GM12801 (cell line): ENCODE data around the gene SERTM2.

Experiments
- TF ChIP-seq, protein P1 (sequence below): IDR thresholded peaks from one replicate; pipeline ENCODE4 v1.5.1; 2011; ENCODE audit warnings: control low read depth; ENCODE audit not compliant: insufficient read length; ENCODE audit errors: extremely low read depth

SERTM2 gene

DNA sequence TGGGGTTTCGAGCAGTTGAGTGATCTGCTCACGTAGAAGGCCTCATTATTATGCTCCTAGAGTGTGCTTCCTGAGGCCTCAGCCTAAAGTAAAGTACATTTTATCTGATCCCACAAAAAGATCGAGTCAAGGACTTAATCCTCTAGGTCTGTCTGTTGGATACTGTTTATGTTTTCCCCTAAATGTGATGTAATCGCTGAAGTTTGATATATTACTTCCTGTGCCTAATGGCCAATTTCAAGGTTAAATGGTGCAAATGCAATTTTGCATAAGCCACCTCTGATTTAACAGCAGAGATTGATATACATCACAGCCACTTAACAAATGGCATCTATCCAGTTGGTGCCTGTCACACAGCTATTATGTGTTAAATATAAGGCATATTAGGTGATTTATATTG is 19.4 kb upstream of the SERTM2 start:
- TF ChIP-seq, protein P1, sequence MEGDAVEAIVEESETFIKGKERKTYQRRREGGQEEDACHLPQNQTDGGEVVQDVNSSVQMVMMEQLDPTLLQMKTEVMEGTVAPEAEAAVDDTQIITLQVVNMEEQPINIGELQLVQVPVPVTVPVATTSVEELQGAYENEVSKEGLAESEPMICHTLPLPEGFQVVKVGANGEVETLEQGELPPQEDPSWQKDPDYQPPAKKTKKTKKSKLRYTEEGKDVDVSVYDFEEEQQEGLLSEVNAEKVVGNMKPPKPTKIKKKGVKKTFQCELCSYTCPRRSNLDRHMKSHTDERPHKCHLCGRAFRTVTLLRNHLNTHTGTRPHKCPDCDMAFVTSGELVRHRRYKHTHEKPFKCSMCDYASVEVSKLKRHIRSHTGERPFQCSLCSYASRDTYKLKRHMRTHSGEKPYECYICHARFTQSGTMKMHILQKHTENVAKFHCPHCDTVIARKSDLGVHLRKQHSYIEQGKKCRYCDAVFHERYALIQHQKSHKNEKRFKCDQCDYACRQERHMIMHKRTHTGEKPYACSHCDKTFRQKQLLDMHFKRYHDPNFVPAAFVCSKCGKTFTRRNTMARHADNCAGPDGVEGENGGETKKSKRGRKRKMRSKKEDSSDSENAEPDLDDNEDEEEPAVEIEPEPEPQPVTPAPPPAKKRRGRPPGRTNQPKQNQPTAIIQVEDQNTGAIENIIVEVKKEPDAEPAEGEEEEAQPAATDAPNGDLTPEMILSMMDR: no peak

DNA sequence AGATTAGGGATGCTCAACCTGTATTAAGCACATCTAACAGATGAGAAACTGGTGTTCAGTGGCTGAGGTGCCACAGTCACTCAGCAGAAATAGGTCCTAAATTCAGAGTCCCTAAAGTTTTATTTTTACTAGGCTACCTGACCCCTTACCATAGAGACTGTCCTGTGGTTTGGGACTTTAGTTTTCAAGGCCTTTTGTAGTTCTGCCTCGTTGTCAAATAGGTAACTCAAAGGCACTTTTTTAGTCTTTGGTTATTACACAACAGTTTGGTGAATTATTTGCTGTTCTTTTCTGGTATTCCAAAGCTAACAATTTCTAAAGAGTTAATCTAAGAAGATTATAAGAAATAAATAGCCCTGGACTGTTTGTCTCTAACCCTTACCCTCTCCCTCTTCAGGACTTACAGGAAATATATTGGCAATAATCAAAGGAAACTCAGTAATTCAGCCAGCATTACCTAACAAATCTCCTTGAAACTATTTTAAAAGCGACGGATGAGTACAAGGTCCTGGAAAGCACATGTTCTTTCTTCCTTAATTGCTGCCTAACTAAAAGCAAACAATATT is 12.8 kb upstream of the SERTM2 start:
- TF ChIP-seq, protein P1: no peak

DNA sequence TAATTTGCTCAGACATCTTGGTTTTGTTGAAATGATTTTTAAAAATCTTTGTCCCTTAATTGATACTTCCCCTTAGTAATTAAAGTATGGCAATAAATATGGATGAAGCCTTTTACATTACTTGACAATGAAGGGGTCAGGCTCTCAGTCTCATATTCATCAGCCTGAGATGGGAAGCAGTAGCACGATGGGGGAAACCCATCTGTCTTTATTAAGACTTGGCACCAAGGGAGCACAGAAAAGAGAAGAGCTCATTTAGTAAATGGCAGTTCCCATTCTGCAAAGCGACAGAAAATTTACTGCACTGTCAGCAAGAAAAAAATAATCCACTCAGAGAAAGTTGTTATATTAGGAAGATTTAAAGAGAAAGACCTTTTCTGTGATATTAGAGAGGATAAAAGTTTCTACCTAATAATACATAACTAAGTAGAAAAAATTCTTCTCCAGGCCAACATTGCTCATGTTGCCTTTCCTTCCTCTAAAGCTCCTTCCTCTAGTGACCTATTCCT is 7.9 kb upstream of the SERTM2 start:
- TF ChIP-seq, protein P1: no peak

DNA sequence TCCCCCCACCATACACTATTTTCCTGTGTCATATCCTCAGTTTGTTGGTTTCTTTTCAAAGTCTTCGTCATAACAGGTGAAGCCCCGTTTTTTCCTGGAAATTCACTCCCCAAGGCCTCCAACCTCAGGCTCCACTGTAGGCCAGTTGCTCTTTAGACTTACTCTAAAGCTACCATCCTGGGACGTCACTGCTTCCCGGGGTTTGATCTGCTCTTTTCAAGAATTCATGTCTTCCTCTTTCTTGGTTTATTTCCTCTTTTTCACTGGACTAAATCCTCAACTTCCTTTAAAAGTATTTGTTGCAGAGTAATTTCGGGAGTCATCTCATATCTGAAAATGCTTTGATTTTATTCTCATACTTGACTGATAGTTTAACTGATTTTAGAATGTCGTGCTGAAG is 6.5 kb upstream of the SERTM2 start:
- TF ChIP-seq, protein P1: no peak

DNA sequence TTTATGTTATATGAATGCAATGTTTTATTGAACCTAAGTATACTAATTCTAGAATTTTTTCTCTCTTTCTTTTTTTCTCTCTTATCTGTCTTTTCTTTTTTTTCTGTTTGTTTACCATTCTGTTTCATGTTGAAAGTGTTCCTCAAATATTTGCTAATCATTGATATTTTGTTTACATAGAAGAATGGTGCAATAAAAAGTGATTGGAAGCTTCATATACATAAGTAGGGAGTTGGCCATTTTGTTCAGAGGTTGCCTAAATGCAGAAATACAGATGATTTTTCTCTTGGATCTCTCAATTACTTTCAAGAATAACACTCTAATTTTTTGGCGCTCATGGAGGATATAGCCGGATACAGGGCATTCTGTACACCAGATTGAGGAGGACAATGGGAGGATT is 5.7 kb upstream of the SERTM2 start:
- TF ChIP-seq, protein P1: no peak

DNA sequence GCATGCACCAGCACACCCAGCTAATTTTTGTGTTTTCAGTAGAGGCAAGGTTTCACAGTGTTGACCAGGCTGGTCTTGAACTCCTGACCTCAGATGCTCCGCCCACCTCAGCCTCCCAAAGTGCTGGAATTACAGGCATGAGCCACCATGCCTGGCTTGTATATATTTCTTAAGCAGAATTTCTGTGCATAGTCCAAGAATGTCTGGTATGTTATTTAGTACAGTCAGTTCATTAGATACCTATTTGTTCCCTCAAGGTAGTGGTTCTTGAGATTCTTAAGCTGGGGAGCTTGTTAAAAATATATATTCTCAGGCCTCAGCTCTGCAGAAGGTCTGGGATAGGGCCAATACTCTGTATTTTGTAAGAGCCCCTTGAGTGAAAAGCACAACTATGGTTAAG is 4.6 kb upstream of the SERTM2 start:
- TF ChIP-seq, protein P1: no peak

DNA sequence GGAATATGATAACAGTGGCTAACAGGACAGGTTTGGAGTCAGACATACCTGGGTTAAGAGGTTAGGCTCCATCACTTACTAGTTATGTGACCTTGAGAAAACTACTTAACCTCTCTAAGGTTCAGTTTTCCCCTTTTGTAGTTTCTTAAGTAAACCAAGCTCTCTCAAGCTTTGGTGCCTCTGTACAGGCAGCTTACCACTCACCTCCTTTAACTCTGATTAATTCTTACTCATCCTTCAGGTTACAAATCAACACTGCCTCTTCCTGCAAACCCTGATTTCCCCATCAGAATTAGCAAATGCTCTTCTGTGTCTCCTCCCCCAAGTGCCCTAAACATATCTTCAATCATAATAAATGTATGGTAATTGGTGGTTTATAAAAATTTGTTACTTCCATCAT is 3.5 kb upstream of the SERTM2 start:
- TF ChIP-seq, protein P1: no peak
